Panc1 (cell line): ENCODE data around the gene DPEP3.

Experiments used
- POLR2AphosphoS5 ChIP-seq: IDR thresholded peaks from 2 replicates; pipeline ENCODE4 v1.6.1; 2012; ENCODE audit warnings: mild to moderate bottlenecking, low read depth, low read length, moderate library complexity
- TF ChIP-seq, protein P1 (sequence below): fragments of 450-650 bp; IDR thresholded peaks from 2 replicates; pipeline ENCODE4 v1.5.1; 2017; ENCODE audit warnings: mild to moderate bottlenecking
- TF ChIP-seq, protein P2 (sequence below), 2 experiments: IDR thresholded peaks; 2 replicates each; pipeline ENCODE4 v1.6.1; 2011 to 2012; ENCODE audit warnings: low read depth in 2 of 2, control low read depth in 1 of 2, low read length in 1 of 2, mild to moderate bottlenecking in 1 of 2, moderate library complexity in 1 of 2; ENCODE audit not compliant: insufficient read depth in 1 of 2

DNA sequence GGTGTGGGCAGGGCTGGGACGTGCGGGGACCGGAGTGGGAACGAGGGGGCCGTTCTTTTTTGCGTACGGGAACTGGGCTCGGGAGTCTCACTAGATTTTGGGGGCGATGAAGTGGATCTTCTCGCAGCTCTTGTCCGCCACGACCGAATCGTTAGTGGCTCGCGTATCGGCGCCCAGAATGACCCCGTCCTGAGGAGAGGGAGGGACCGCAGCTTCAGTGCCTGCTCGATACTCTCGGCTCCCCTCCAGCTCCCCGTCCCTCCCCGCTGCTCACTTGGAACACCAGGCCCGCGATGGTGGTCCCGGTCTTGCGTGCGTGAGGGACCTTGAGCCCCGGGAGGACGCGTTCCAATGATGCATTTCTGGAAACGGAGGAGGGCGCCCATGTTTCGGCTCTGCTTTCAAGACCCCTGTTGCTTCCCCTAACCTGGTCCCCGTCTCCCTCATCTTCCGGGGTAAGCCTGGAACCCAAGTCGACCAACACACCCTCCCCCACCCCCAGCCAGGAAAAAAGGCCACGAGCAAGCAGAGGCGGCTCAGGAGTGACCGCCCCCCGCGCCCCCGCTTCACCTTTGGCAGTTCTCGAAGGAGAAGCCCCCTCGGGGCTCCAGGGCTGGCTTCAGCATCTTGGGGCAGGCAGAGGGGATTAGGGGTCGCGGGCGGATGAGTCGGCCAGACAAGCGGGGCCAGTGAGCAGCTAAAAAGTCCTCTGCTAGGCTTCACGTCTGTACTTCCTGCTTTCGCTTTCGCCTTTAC lies 44.0 kb downstream of the DPEP3 start, which contains the start of gene PSMB10:
- TF ChIP-seq, protein P1, sequence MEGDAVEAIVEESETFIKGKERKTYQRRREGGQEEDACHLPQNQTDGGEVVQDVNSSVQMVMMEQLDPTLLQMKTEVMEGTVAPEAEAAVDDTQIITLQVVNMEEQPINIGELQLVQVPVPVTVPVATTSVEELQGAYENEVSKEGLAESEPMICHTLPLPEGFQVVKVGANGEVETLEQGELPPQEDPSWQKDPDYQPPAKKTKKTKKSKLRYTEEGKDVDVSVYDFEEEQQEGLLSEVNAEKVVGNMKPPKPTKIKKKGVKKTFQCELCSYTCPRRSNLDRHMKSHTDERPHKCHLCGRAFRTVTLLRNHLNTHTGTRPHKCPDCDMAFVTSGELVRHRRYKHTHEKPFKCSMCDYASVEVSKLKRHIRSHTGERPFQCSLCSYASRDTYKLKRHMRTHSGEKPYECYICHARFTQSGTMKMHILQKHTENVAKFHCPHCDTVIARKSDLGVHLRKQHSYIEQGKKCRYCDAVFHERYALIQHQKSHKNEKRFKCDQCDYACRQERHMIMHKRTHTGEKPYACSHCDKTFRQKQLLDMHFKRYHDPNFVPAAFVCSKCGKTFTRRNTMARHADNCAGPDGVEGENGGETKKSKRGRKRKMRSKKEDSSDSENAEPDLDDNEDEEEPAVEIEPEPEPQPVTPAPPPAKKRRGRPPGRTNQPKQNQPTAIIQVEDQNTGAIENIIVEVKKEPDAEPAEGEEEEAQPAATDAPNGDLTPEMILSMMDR: no peak
- no peak for TF ChIP-seq POLR2AphosphoS5
- TF ChIP-seq, protein P2, sequence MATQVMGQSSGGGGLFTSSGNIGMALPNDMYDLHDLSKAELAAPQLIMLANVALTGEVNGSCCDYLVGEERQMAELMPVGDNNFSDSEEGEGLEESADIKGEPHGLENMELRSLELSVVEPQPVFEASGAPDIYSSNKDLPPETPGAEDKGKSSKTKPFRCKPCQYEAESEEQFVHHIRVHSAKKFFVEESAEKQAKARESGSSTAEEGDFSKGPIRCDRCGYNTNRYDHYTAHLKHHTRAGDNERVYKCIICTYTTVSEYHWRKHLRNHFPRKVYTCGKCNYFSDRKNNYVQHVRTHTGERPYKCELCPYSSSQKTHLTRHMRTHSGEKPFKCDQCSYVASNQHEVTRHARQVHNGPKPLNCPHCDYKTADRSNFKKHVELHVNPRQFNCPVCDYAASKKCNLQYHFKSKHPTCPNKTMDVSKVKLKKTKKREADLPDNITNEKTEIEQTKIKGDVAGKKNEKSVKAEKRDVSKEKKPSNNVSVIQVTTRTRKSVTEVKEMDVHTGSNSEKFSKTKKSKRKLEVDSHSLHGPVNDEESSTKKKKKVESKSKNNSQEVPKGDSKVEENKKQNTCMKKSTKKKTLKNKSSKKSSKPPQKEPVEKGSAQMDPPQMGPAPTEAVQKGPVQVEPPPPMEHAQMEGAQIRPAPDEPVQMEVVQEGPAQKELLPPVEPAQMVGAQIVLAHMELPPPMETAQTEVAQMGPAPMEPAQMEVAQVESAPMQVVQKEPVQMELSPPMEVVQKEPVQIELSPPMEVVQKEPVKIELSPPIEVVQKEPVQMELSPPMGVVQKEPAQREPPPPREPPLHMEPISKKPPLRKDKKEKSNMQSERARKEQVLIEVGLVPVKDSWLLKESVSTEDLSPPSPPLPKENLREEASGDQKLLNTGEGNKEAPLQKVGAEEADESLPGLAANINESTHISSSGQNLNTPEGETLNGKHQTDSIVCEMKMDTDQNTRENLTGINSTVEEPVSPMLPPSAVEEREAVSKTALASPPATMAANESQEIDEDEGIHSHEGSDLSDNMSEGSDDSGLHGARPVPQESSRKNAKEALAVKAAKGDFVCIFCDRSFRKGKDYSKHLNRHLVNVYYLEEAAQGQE (IDR thresholded peaks at IDR 0.05; ENCODE audit: insufficient read depth in 1 of 2, low read depth in 2 of 2, low read length in 1 of 2): no peak
